LNCAP (cell line): ENCODE measurements around the gene LAMTOR1.

ENCODE experiments used
- TF ChIP-seq, protein P1 (sequence below): fragments of 450-650 bp; IDR thresholded peaks from 2 replicates; pipeline ENCODE4 v1.5.1; 2017; ENCODE audit warnings: mild to moderate bottlenecking

LAMTOR1 gene

DNA sequence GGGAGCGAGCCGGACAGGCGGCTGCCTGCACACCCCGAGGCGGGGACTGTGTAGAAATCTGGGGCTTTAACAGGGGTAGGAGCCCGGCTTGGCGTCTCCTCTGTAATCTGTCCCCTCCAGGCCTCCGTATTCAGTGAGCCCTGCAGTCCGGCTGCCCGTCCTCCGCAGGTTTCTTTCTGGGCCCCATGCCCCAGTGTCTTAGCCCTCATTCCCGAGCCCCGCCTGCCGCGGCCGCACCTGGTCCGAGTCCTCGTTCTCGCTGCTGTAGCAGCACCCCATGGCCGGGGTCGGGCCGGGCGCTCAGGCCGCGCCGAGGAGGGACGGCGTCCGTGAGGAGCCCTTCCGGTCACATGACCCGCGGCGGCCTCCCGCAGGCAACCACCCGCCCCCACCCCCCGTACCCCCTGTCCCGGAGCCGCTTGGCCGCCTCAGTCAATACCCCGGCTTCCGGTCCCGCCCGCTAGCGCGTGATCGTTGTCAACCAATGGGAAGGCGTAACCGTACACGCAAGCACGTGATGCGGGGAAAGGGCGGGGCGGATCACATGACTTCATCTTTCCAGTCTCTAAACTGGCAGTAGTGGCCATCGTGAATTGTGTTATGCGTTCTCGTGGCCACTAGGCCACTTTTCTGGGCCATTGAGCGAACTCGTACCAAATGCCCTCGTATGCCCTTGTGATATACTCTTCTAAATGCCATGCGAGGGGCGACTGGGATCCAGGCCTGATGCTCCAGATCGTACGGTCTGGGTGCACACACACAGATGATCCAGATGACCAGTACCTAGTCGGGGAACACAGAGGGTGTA lies at the start of gene LAMTOR1:
LAMTOR1 (minus strand) TSS at position 352 of the 808 bp plus-strand sequence; CDS start at position 279, 73 bp downstream.
- TF ChIP-seq, protein P1, sequence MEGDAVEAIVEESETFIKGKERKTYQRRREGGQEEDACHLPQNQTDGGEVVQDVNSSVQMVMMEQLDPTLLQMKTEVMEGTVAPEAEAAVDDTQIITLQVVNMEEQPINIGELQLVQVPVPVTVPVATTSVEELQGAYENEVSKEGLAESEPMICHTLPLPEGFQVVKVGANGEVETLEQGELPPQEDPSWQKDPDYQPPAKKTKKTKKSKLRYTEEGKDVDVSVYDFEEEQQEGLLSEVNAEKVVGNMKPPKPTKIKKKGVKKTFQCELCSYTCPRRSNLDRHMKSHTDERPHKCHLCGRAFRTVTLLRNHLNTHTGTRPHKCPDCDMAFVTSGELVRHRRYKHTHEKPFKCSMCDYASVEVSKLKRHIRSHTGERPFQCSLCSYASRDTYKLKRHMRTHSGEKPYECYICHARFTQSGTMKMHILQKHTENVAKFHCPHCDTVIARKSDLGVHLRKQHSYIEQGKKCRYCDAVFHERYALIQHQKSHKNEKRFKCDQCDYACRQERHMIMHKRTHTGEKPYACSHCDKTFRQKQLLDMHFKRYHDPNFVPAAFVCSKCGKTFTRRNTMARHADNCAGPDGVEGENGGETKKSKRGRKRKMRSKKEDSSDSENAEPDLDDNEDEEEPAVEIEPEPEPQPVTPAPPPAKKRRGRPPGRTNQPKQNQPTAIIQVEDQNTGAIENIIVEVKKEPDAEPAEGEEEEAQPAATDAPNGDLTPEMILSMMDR: no peak; the same call in 1 of the 2 replicates

DNA sequence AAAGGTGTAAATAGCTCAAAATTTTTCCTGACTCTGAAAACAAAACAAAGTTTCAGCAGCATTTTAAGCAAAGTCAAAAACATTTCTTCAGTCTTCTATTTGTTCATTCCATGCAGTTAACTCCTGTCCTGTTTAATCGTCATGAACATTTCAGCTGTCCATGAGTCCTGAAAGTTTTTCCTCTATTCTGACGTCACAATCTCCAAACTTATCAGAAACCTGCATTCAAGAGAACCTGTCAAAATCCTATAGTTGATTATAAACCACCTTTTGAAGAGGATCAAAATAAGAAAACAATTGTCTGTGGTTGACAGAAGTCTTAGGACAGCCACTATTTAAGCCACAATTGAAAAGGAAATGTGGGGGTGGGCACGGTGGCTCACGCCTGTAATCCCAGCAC lies 47.8 kb upstream of the LAMTOR1 start:
- TF ChIP-seq, protein P1: no peak

DNA sequence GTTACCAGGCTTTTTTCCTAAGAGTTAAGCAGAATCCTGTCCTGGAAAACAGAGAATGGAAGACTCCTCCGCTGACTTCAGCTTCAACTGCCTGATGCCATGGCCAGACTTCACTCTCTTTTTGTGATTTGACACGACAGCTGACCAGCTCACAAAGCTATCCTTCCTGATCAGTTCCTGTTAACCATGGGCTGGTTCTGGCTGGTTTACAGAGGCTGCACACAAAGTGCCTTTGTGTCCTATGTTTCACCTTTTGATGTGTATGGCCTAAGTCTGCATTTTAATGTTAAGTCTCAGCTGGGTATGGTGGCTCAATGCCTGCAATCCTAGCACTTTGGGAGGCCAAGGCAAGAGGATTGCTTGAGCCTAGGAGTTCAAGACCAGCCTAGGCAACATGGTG lies 43.5 kb upstream of the LAMTOR1 start:
- TF ChIP-seq, protein P1: no peak

DNA sequence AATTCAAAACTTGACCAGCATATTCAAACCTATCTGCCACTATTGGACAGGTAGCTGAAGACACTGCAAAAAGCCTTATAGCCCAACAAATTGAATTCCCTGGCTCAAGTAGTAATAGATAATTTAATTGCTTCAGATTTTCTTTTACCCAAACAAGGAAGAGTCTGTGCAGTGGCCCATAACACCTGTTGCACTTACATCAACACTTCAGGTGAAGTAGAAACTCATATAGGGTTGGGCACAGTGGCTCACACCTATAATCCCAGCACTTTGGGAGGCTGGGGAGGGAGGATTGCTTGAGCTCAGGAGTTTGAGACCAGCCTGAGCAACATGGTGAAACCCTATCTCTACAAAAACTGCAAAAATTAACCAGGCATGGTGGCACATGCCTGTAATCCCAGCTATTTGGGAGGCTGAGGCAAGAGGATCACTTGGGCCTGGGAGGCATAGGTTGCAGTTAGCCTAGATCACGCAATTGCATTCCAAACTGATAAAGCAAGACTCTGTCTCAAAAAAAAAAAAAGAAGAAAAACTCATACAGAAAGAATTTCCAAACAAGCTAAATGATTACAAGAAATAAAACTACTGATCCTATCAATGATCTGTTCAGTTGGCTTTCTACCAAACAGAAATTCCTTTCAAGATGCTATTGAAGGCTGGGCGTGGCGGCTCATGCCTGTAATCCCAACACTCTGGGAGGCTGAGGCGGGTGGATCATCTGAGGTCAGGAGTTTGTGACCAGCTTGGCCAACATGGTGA lies 41.9 kb upstream of the LAMTOR1 start:
- TF ChIP-seq, protein P1: no peak

DNA sequence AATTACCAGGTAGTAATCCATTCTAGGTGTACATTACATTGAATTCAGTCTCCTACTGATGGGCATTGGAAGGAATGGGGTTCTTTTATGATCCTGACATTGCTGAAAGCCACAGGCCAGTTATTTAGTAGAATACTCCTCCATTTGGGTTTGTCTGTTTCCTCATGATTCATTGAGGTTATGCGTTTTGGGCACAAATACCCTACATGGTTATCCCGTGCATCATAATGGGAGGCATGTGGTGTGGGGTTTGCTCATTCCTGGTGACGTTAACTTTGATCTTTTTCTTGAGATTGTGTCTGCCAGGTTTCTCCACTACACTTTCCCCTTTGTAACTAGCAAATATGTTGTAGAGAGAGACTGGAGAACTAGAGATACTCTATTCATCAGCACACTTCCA lies 38.0 kb upstream of the LAMTOR1 start:
- TF ChIP-seq, protein P1: no peak

DNA sequence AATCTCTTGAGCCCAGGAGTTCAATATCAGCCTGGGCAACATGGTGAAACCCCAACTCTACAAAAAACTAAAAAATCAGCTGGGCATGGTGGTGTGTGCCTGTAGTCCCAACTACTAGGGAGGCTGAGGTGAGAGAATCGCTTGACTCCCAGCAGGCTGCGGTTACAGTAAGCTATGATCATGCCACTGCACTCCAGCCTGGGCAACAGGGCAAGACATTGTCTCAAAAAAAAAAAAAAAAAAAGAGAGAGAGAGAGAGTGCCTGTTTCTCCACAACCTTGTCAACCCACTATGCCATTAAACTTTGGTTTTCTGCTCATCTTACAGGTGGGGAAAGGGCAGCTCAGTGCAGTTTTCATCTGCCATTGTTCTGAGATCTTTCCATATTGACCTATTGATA lies 37.6 kb upstream of the LAMTOR1 start:
- TF ChIP-seq, protein P1: no peak

DNA sequence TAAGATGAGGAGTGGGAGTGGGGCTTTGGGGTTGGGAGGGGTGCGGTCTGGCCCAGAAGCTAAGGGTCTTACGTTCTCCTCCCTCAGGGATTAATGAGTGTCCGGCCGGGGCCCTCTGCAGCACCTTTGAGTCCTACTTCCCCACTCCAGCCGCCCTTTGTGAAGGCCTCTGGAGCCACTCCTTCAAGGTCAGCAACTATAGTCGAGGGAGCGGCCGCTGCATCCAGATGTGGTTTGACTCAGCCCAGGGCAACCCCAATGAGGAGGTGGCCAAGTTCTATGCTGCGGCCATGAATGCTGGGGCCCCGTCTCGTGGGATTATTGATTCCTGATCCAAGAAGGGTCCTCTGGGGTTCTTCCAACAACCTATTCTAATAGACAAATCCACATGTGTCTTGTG lies 36.4 kb upstream of the LAMTOR1 start:
- TF ChIP-seq, protein P1: no peak
